ENCODE data around the gene TFDP2.

DNA sequence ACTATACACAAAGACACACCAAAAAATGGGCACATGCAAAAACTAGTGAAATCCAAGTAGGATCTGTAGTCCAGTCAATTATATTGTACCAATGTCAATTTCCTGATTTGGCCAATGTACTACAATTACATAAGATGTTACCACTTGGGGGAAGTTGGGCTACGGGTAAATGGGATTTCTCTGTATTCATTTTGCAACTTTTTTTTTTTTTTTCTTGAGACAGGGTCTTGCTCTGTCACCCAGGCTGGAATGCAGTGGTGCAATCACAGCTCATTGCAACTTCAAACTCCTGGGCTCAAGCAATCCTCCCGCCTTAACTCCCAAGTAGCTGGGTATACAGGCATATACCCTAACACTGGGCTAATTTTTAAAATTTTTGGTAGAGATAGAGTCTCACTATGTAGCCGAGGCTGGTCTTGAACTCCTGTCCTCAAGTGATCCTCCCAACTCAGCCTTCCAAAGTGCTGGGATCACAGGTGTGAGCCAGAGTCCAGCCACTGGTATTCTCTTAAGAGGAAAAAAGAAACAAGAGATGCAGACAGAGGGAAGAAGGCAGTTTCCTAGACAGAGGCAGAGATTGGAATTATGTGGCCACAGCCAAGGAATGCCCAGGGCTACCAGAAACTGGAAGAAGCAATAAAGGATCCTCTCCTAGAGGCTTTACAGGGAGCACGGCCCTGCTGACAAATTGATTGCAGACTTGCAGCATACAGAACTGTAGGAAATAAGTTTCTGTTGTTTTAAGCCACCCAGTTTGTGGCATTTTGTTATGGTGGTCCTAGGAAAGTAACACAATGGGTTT, 33.3 kb downstream of the TFDP2 start:
- TF ChIP-seq, protein P1, sequence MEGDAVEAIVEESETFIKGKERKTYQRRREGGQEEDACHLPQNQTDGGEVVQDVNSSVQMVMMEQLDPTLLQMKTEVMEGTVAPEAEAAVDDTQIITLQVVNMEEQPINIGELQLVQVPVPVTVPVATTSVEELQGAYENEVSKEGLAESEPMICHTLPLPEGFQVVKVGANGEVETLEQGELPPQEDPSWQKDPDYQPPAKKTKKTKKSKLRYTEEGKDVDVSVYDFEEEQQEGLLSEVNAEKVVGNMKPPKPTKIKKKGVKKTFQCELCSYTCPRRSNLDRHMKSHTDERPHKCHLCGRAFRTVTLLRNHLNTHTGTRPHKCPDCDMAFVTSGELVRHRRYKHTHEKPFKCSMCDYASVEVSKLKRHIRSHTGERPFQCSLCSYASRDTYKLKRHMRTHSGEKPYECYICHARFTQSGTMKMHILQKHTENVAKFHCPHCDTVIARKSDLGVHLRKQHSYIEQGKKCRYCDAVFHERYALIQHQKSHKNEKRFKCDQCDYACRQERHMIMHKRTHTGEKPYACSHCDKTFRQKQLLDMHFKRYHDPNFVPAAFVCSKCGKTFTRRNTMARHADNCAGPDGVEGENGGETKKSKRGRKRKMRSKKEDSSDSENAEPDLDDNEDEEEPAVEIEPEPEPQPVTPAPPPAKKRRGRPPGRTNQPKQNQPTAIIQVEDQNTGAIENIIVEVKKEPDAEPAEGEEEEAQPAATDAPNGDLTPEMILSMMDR (IDR thresholded peaks at IDR 0.05), result no peak
- TF ChIP-seq POLR2A (IDR thresholded peaks at IDR 0.05), result no peak
